Neural cell (in vitro differentiated cells): ENCODE measurements around the gene ARMH1. TPM values are rescaled to one million over a fixed set of nuclear protein-coding genes. Genes with fewer than 3 reads are reported as not detected.

Source experiments
- H2AFZ ChIP-seq: fragments of 200-600, 300-800 bp; sonication (generic), shearing (Covaris generic); 2 replicates; pipeline ENCODE4 v1.6.0; 2014; ENCODE audit warnings: low read depth, mild to moderate bottlenecking, antibody characterized with exemption, low read length, moderate library complexity
- H3F3A ChIP-seq: fragments of 200-600 bp; shearing (Covaris generic); 2 replicates; pipeline ENCODE4 v1.6.1; 2016; ENCODE audit warnings: mild to moderate bottlenecking, moderate library complexity, mixed read lengths, antibody characterized with exemption, low read length; ENCODE audit not compliant: insufficient read depth, poor library complexity, severe bottlenecking
- H3K27ac ChIP-seq: fragments of 200-600, 300-800 bp; sonication (generic), shearing (Covaris generic); 2 replicates; pipeline ENCODE4 v1.5.1; 2014; ENCODE audit warnings: mild to moderate bottlenecking, low read length, moderate library complexity
- H3K27me3 ChIP-seq: fragments of 300-800, 200-600 bp; sonication (generic), shearing (Covaris generic); 2 replicates; pipeline ENCODE4 v1.6.0; 2014; ENCODE audit warnings: mild to moderate bottlenecking, low read depth, low read length, moderate library complexity; ENCODE audit not compliant: insufficient read depth
- H3K36me3 ChIP-seq: fragments of 300-800, 200-600 bp; sonication (generic), shearing (Covaris generic); 2 replicates; pipeline ENCODE4 v1.5.1; 2014; ENCODE audit warnings: mild to moderate bottlenecking, antibody characterized with exemption, low read length, moderate library complexity; ENCODE audit not compliant: insufficient read depth
- H3K4me2 ChIP-seq: fragments of 300-800, 200-600 bp; sonication (generic), shearing (Covaris generic); 2 replicates; pipeline ENCODE4 v1.6.0; 2014; ENCODE audit warnings: mild to moderate bottlenecking, low read length
- H3K4me3 ChIP-seq: fragments of 300-800, 200-600 bp; sonication (generic), shearing (Covaris generic); 2 replicates; pipeline ENCODE4 v1.5.1; 2014; ENCODE audit warnings: mild to moderate bottlenecking, low read length, moderate library complexity
- H3K79me2 ChIP-seq: fragments of 200-600 bp; shearing (Covaris generic); replicated peaks from 2 replicates; pipeline ENCODE4 v1.6.0; 2014; ENCODE audit warnings: mild to moderate bottlenecking, low read length, moderate library complexity; ENCODE audit not compliant: insufficient read depth
- H3K9ac ChIP-seq: fragments of 300-800, 200-600 bp; sonication (generic), shearing (Covaris generic); 2 replicates; pipeline ENCODE4 v1.6.1; 2016; ENCODE audit warnings: mild to moderate bottlenecking, low read length, mixed read lengths
- H3K9me2 ChIP-seq: fragments of 200-600 bp; shearing (Covaris generic); 2 replicates; pipeline ENCODE4 v1.6.1; 2016; ENCODE audit warnings: mild to moderate bottlenecking, low read length, mixed read lengths; ENCODE audit not compliant: insufficient read depth
- H3K9me3 ChIP-seq: fragments of 200-600, 300-800 bp; sonication (generic), shearing (Covaris generic); 2 replicates; pipeline ENCODE4 v1.6.1; 2016; ENCODE audit warnings: mild to moderate bottlenecking, mixed run types, low read length, moderate library complexity, mixed read lengths
- H4K20me1 ChIP-seq: fragments of 200-600 bp; shearing (Covaris generic); 2 replicates; pipeline ENCODE4 v1.6.1; 2016; ENCODE audit warnings: mild to moderate bottlenecking, mixed run types; ENCODE audit not compliant: insufficient read depth
- EP300 ChIP-seq: fragments of 450-650 bp; conservative IDR thresholded peaks from 2 replicates; pipeline ENCODE4 v1.6.1; 2014; ENCODE audit warnings: antibody characterized with exemption, mild to moderate bottlenecking, moderate library complexity; ENCODE audit not compliant: poor library complexity, severe bottlenecking
- EZH2 ChIP-seq: fragments of 200-600, 300-800 bp; shearing (Covaris generic), sonication (generic); IDR thresholded peaks from 2 replicates; pipeline ENCODE4 v1.6.1; 2014; ENCODE audit warnings: antibody characterized with exemption, low read length, borderline replicate concordance, mild to moderate bottlenecking; ENCODE audit not compliant: insufficient read depth, poor library complexity, severe bottlenecking
- MXI1 ChIP-seq: fragments of 450-650 bp; conservative IDR thresholded peaks from 2 replicates; pipeline ENCODE4 v1.6.1; 2014; ENCODE audit warnings: antibody characterized with exemption, mild to moderate bottlenecking; ENCODE audit not compliant: poor library complexity, severe bottlenecking
- POLR2AphosphoS5 ChIP-seq: IDR thresholded peaks from 2 replicates; pipeline ENCODE4 v1.6.1; 2012
- RAD21 ChIP-seq: fragments of 450-650 bp; conservative IDR thresholded peaks from 2 replicates; pipeline ENCODE4 v1.6.1; 2014; ENCODE audit warnings: antibody characterized with exemption, mild to moderate bottlenecking, moderate library complexity
- SMC3 ChIP-seq: fragments of 450-650 bp; conservative IDR thresholded peaks from 2 replicates; pipeline ENCODE4 v1.6.1; 2014; ENCODE audit warnings: antibody characterized with exemption, mild to moderate bottlenecking, moderate library complexity; ENCODE audit not compliant: poor library complexity
- TAF1 ChIP-seq: IDR thresholded peaks from 2 replicates; pipeline ENCODE4 v1.6.1; 2012; ENCODE audit warnings: low read depth
- polyA plus RNA-seq: library from polyadenylated mRNA; depleted of rRNA; stranded (reverse); fragments of >200 nt; gene quantifications from 2 replicates; pipeline ENCODE4 v1.2.3, GENCODE V29; 2014
- TF ChIP-seq, protein P1 (sequence below): IDR thresholded peaks from 2 replicates; pipeline ENCODE4 v1.6.1; 2012; ENCODE audit warnings: borderline replicate concordance
- TF ChIP-seq, protein P2 (sequence below): fragments of 450-650 bp; IDR thresholded peaks from 2 replicates; pipeline ENCODE4 v1.5.1; 2014; ENCODE audit warnings: antibody characterized with exemption, mild to moderate bottlenecking, moderate library complexity; ENCODE audit not compliant: poor library complexity, severe bottlenecking

Gene ARMH1
- polyA plus RNA-seq, 1 donor from 2014 or later, result 105 TPM

DNA sequence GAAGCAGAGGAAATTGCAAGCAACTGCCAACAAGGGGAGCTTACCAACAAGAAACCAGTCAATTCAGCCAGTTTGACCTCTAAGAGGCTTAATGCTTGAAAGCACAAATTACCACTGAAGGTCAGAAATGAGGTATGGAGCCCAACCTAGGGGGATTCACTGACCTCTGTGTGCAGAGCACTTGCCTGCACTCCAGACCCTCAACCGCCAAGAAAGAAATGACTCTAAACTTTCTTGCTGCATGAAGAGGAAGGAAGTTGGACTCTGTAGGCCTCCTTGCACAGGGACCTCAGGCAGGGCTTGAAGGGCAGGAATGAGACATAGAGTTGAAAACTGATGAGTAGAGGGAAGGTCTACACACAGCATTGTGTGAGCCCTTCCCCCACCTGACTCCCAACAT is 10.0 kb downstream of the ARMH1 start:
- Histone ChIP-seq H3K9me3 (no peaks in the 10 kb centered on the region), H3K36me3 (no peaks in the 10 kb centered on the region), H3K4me2 (no peak overlapping the region), H3K79me2 (no peaks in the 10 kb centered on the region), H3K9ac (no peak overlapping the region), H3K27ac (no peak overlapping the region), H3F3A (no peaks in the 10 kb centered on the region), H3K4me3 (no peak overlapping the region), H2AFZ (no peak overlapping the region), H3K9me2 (no peaks in the 10 kb centered on the region), H3K27me3 (no peaks in the 10 kb centered on the region), H4K20me1 (no peaks in the 10 kb centered on the region)
- no peak for TF ChIP-seq MXI1
- TF ChIP-seq EZH2, result no peak
- TF ChIP-seq, protein P1, sequence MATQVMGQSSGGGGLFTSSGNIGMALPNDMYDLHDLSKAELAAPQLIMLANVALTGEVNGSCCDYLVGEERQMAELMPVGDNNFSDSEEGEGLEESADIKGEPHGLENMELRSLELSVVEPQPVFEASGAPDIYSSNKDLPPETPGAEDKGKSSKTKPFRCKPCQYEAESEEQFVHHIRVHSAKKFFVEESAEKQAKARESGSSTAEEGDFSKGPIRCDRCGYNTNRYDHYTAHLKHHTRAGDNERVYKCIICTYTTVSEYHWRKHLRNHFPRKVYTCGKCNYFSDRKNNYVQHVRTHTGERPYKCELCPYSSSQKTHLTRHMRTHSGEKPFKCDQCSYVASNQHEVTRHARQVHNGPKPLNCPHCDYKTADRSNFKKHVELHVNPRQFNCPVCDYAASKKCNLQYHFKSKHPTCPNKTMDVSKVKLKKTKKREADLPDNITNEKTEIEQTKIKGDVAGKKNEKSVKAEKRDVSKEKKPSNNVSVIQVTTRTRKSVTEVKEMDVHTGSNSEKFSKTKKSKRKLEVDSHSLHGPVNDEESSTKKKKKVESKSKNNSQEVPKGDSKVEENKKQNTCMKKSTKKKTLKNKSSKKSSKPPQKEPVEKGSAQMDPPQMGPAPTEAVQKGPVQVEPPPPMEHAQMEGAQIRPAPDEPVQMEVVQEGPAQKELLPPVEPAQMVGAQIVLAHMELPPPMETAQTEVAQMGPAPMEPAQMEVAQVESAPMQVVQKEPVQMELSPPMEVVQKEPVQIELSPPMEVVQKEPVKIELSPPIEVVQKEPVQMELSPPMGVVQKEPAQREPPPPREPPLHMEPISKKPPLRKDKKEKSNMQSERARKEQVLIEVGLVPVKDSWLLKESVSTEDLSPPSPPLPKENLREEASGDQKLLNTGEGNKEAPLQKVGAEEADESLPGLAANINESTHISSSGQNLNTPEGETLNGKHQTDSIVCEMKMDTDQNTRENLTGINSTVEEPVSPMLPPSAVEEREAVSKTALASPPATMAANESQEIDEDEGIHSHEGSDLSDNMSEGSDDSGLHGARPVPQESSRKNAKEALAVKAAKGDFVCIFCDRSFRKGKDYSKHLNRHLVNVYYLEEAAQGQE, result no peak
- TF ChIP-seq EP300, result no peak
- TF ChIP-seq TAF1, result no peak
- no peak for TF ChIP-seq RAD21
- TF ChIP-seq POLR2AphosphoS5, result no peak
- no peak for TF ChIP-seq SMC3
- TF ChIP-seq, protein P2, sequence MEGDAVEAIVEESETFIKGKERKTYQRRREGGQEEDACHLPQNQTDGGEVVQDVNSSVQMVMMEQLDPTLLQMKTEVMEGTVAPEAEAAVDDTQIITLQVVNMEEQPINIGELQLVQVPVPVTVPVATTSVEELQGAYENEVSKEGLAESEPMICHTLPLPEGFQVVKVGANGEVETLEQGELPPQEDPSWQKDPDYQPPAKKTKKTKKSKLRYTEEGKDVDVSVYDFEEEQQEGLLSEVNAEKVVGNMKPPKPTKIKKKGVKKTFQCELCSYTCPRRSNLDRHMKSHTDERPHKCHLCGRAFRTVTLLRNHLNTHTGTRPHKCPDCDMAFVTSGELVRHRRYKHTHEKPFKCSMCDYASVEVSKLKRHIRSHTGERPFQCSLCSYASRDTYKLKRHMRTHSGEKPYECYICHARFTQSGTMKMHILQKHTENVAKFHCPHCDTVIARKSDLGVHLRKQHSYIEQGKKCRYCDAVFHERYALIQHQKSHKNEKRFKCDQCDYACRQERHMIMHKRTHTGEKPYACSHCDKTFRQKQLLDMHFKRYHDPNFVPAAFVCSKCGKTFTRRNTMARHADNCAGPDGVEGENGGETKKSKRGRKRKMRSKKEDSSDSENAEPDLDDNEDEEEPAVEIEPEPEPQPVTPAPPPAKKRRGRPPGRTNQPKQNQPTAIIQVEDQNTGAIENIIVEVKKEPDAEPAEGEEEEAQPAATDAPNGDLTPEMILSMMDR, result no peak

DNA sequence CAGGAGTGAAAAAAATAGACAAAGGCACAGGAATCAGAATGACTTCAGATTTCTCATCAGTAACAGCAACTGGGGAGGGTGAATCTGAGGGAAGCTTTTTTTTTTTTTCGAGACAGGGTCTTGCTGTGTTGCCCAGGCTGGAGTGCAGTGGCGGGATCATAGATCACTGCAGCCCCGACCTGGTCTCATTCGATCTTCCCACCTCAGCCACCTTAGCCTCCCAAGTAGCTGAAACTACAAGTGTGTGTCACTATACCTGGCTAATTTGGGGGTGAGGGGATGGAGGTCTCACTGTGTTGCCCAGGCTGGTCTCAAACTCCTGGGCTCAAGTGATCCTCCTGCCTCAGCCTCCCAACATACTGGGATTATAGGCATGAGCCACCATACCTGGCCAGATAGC is 10.7 kb downstream of the ARMH1 start:
- H3K4me3 ChIP-seq, result no peak overlapping the region
- H3K9me2 ChIP-seq, result no peaks in the 10 kb centered on the region
- H3K9me3 ChIP-seq, result no peaks in the 10 kb centered on the region
- H3K27ac ChIP-seq, result no peak overlapping the region
- H2AFZ ChIP-seq, result no peak overlapping the region
- H3K27me3 ChIP-seq, result no peaks in the 10 kb centered on the region
- H3F3A ChIP-seq, result no peaks in the 10 kb centered on the region
- TF ChIP-seq SMC3 (no peak), MXI1 (no peak), RAD21 (no peak), EP300 (no peak), TAF1 (no peak)
- TF ChIP-seq, protein P2, result no peak
- TF ChIP-seq, protein P1, result no peak
- H3K79me2 ChIP-seq, result no peaks in the 10 kb centered on the region
- no peaks in the 10 kb centered on the region for H4K20me1 ChIP-seq
- no peak overlapping the region for H3K4me2 ChIP-seq
- no peaks in the 10 kb centered on the region for H3K36me3 ChIP-seq
- H3K9ac ChIP-seq, result no peak overlapping the region
